Neutrophil (primary cell): ENCODE data around the gene MPST.

Experiments used
- H3K27ac ChIP-seq: fragments of 200-600 bp; sonication (generic); 2 replicates; pipeline ENCODE4 v1.5.1; 2016; ENCODE audit warnings: mild to moderate bottlenecking, moderate library complexity
- H3K27me3 ChIP-seq: fragments of 200-600 bp; sonication (generic); 2 replicates; pipeline ENCODE4 v1.6.0; 2016; ENCODE audit warnings: mild to moderate bottlenecking
- H3K36me3 ChIP-seq: fragments of 200-600 bp; sonication (generic); 2 replicates; pipeline ENCODE4 v1.5.1; 2017
- H3K4me1 ChIP-seq, 2 experiments: fragments of 200-600 bp in 1 of 2; sonication (generic) in 1 of 2; 1 replicate in 1 of 2; 2 replicates in 1 of 2; pipeline versions ENCODE4 v1.5.1 to v1.6.1; 2013 to 2016; ENCODE audit warnings: low read depth in 1 of 2, low read length in 1 of 2, mild to moderate bottlenecking in 1 of 2, moderate library complexity in 1 of 2; ENCODE audit not compliant: control insufficient read depth in 1 of 2, insufficient read depth in 1 of 2
- H3K4me3 ChIP-seq, 2 experiments: fragments of 200-600 bp in 1 of 2; sonication (generic) in 1 of 2; 1 replicate in 1 of 2; 2 replicates in 1 of 2; pipeline ENCODE4 v1.5.1; 2013 to 2016; ENCODE audit warnings: low read depth in 1 of 2, low read length in 1 of 2, mild to moderate bottlenecking in 1 of 2, moderate library complexity in 1 of 2
- H3K9me3 ChIP-seq: fragments of 200-600 bp; sonication (generic); 2 replicates; pipeline ENCODE4 v1.5.1; 2016
- TF ChIP-seq, protein P1 (sequence below): fragments of 200-600 bp; sonication (generic); IDR thresholded peaks from 2 replicates; pipeline ENCODE4 v1.5.1; 2016; ENCODE audit warnings: antibody characterized with exemption

The MPST gene

DNA sequence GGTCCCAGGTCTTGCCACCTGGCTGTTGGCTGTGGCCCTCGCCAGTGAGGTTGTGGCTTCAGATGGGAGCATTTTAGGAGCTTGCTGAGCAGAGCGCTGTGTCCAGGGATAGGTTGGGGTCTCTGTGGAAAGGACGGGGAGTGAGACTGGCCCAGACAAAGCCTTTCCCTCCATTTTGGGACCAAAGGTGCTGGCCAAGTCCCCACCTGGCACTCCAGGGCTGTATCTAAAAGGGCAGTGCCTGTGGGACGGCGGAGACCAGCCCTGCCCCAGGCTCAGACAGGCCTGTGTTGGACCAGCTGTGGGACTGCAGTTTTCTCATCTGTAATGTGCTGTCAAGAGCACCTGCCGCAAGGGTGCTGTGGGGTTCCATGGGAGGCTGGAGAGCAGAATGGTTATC, 27.0 kb downstream of the MPST start:
- Histone ChIP-seq H3K27me3 (peaks cover 22% of the 10 kb centered on the region), H3K4me1 (peaks cover 8 to 13% of the 10 kb centered on the region in 2 experiments), H3K9me3 (no peaks in the 10 kb centered on the region), H3K4me3 (no peak overlapping the region), H3K36me3 (no peaks in the 10 kb centered on the region), H3K27ac (no peak overlapping the region)
- TF ChIP-seq, protein P1, sequence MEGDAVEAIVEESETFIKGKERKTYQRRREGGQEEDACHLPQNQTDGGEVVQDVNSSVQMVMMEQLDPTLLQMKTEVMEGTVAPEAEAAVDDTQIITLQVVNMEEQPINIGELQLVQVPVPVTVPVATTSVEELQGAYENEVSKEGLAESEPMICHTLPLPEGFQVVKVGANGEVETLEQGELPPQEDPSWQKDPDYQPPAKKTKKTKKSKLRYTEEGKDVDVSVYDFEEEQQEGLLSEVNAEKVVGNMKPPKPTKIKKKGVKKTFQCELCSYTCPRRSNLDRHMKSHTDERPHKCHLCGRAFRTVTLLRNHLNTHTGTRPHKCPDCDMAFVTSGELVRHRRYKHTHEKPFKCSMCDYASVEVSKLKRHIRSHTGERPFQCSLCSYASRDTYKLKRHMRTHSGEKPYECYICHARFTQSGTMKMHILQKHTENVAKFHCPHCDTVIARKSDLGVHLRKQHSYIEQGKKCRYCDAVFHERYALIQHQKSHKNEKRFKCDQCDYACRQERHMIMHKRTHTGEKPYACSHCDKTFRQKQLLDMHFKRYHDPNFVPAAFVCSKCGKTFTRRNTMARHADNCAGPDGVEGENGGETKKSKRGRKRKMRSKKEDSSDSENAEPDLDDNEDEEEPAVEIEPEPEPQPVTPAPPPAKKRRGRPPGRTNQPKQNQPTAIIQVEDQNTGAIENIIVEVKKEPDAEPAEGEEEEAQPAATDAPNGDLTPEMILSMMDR: no peak

DNA sequence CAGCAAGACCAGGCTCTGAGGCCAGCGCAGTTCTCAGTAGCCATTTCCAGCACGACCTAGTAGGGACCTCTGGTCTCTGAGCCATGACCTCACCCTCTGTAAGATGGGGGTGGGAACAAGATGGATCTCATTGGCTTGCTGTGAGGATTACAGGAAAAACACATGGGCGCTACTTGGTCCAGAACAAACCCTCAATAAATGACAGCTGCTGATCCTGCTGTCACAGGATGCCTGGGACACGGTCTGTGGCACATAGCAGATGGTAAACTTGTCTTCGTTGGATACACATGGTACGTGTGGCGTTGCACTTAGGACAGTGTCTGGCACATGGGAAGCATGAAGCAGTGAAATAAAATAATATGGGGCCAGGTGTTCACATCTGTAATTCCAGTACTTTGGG, 27.5 kb downstream of the MPST start:
- Histone ChIP-seq H3K27me3 (peaks cover 27% of the 10 kb centered on the region), H3K4me3 (no peak overlapping the region), H3K9me3 (no peaks in the 10 kb centered on the region), H3K4me1 (peaks cover 12 to 17% of the 10 kb centered on the region in 2 experiments), H3K36me3 (no peaks in the 10 kb centered on the region), H3K27ac (no peak overlapping the region)
- TF ChIP-seq, protein P1: no peak

DNA sequence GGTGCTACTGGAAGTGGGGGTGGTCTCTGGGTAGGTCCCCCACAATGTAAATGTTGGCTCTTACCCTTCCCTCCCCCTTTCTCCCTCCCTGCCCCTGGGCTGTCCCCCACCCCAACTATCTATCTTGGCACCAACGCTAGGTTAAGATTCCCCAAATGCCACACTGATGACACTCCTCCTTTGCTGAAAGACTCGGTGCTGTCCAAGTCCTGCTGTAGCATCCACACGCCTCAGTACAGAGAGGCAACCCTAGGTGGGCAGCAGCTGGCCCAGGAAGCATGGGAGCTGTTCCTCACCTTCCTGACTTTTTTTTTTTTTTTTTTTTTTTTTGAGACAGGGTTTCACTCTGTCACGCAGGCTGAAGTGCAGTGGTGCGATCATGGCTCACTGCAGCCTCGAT, 28.6 kb downstream of the MPST start:
- H3K4me1 ChIP-seq: peaks cover 12 to 19% of the 10 kb centered on the region in 2 experiments
- H3K9me3 ChIP-seq: no peaks in the 10 kb centered on the region
- peaks cover 38% of the 10 kb centered on the region for H3K27me3 ChIP-seq
- H3K36me3 ChIP-seq: no peaks in the 10 kb centered on the region
- H3K27ac ChIP-seq: no peak overlapping the region
- TF ChIP-seq, protein P1: no peak
- no peak overlapping the region for H3K4me3 ChIP-seq

DNA sequence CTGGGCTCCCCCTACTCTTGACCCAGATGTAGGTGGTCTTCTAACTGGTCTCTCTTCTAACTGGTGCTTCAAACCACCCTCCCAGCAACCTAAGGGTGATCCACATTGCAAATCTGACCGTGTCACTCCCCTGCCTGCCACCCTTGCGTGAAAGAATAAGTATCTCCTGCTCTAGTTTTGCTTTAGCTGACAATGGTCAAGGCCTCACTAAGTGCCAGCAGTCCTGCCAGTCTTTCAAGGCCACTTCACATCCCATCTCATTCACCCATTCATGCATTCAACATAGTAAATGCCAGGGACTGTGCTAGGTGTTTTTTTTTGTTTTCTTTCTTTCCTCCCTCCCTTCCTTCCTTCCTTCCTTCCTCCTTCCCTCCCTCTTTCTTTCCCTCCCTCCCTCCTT, 29.7 kb downstream of the MPST start:
- peaks cover 12 to 19% of the 10 kb centered on the region in 2 experiments for H3K4me1 ChIP-seq

DNA sequence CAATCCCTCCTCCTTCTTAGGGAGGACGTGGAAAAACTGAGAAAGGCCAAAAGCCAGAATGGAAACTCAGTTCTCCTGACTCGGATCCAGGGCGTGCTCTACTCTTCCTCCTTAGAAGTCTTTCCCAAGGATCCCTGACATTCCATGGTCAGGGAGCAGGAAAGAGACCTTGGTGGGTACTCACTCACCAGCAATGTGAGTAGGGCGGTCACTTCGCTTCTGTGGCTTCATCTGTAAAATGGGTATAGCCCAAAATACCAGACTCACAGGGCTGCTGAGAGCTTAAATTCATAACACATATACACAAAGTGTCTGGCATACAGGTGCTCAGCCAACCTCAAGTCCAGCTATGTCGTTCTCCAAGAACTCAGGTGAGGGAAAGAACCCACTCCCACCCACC, 31.4 kb downstream of the MPST start:
- H3K36me3 ChIP-seq: no peaks in the 10 kb centered on the region
- peaks cover 12 to 19% of the 10 kb centered on the region in 2 experiments for H3K4me1 ChIP-seq
- no peak overlapping the region for H3K4me3 ChIP-seq
- H3K27me3 ChIP-seq: peaks cover 44% of the 10 kb centered on the region
- TF ChIP-seq, protein P1: no peak
- H3K27ac ChIP-seq: no peak overlapping the region
- H3K9me3 ChIP-seq: no peaks in the 10 kb centered on the region

More for the DNA sequence above, 29.7 kb downstream of the MPST start:
- TF ChIP-seq, protein P1: no peak
- Histone ChIP-seq H3K4me3 (no peak overlapping the region), H3K9me3 (no peaks in the 10 kb centered on the region), H3K27ac (no peak overlapping the region), H3K27me3 (peaks cover 44% of the 10 kb centered on the region), H3K36me3 (no peaks in the 10 kb centered on the region)
